T-helper 17 cell (primary cell): ENCODE data around the gene CXCL11. TPM values are rescaled to one million over a fixed set of nuclear protein-coding genes. Genes with fewer than 3 reads are reported as not detected.

Experiments
- total RNA-seq, 4 donors: library from RNA in 2 of 4; stranded (reverse) in 2 of 4; gene quantifications; one replicate each; pipeline ENCODE4 v1.2.3 and lab custom pipeline; 2022 to 2026

The CXCL11 gene
- total RNA-seq, 2 donors from 2014 or later: not detected

Other genes with a start within 250 kb of the CXCL11 start
- gene PPEF2, start 133.6 kb downstream of the CXCL11 start, total RNA-seq: under 1 TPM; 0.10 to 0.15 TPM
- gene NAAA, start 95.1 kb downstream of the CXCL11 start, total RNA-seq: 10 to 100 TPM; 50.0 to 65.2 TPM
- gene SDAD1, start 45.1 kb downstream of the CXCL11 start, total RNA-seq: 10 to 100 TPM; 42.5 to 44.0 TPM
- gene CXCL9, start 28.6 kb downstream of the CXCL11 start, total RNA-seq: not detected
- gene CXCL10, start 12.6 kb downstream of the CXCL11 start, total RNA-seq: not detected
- not detected for gene ART3, start 38.6 kb upstream of the CXCL11 start, total RNA-seq
- 10 to 100 TPM; 63.2 to 93.1 TPM for gene NUP54, start 112.3 kb upstream of the CXCL11 start, total RNA-seq
- gene SCARB2, start 177.8 kb upstream of the CXCL11 start, total RNA-seq: 10 to 100 TPM; 27.5 to 28.6 TPM
- under 1 TPM in 1 of 2 donors, not detected in 1; 0.72 TPM for gene FAM47E, start 215.7 kb upstream of the CXCL11 start, total RNA-seq